DOHH2 (cell line): ENCODE measurements around the gene MYLK.

Experiments used
- H3F3A ChIP-seq: fragments of 200-600 bp; sonication (generic), shearing (Covaris generic); 2 replicates; pipeline ENCODE4 v1.6.0; 2016; ENCODE audit warnings: antibody characterized with exemption, mild to moderate bottlenecking; ENCODE audit not compliant: control insufficient read depth, insufficient read depth
- H3K27ac ChIP-seq: fragments of 200-600 bp; sonication (generic); 2 replicates; pipeline ENCODE4 v1.5.1; 2014; ENCODE audit warnings: low read depth, mild to moderate bottlenecking, low read length, moderate library complexity
- H3K27me3 ChIP-seq: fragments of 200-600 bp; sonication (generic); 2 replicates; pipeline ENCODE4 v1.6.1; 2014; ENCODE audit warnings: mild to moderate bottlenecking, low read length, mixed read lengths; ENCODE audit not compliant: control insufficient read depth
- H3K36me3 ChIP-seq: fragments of 200-600 bp; sonication (generic); 2 replicates; pipeline ENCODE4 v1.6.1; 2014; ENCODE audit warnings: mild to moderate bottlenecking, low read length, moderate library complexity, mixed read lengths; ENCODE audit not compliant: control insufficient read depth
- H3K4me1 ChIP-seq: fragments of 200-600 bp; sonication (generic); 2 replicates; pipeline ENCODE4 v1.6.1; 2014; ENCODE audit warnings: mild to moderate bottlenecking, low read length, mixed read lengths; ENCODE audit not compliant: control insufficient read depth
- H3K4me2 ChIP-seq: fragments of 200-600 bp; sonication (generic); 2 replicates; pipeline ENCODE4 v1.6.0; 2014; ENCODE audit warnings: mild to moderate bottlenecking, low read length, moderate library complexity
- H3K4me3 ChIP-seq: fragments of 200-600 bp; sonication (generic); 2 replicates; pipeline ENCODE4 v1.5.1; 2014; ENCODE audit warnings: mild to moderate bottlenecking, low read length, mixed read lengths
- H3K79me2 ChIP-seq: fragments of 200-600 bp; sonication (generic); 2 replicates; pipeline ENCODE4 v1.6.1; 2014; ENCODE audit warnings: mild to moderate bottlenecking, low read length, mixed read lengths; ENCODE audit not compliant: control insufficient read depth
- H3K9me2 ChIP-seq: fragments of 200-600 bp; sonication (generic); replicated peaks from 2 replicates; pipeline ENCODE4 v1.6.1; 2014; ENCODE audit warnings: mild to moderate bottlenecking, low read length, mixed read lengths; ENCODE audit not compliant: control insufficient read depth
- H3K9me3 ChIP-seq: fragments of 200-600 bp; sonication (generic); 2 replicates; pipeline ENCODE4 v1.6.1; 2014; ENCODE audit warnings: antibody characterized with exemption, low read length, mixed read lengths; ENCODE audit not compliant: control insufficient read depth, insufficient read depth
- H4K20me1 ChIP-seq: fragments of 200-600 bp; sonication (generic); 2 replicates; pipeline ENCODE4 v1.6.0; 2014; ENCODE audit warnings: low read depth, mild to moderate bottlenecking, antibody characterized with exemption, low read length, moderate library complexity; ENCODE audit not compliant: control insufficient read depth, insufficient read depth
- CTCF ChIP-seq: fragments of 200-600 bp; sonication (generic); IDR thresholded peaks from one replicate; pipeline ENCODE4 v1.5.1; 2014; ENCODE audit warnings: antibody characterized with exemption, mild to moderate bottlenecking, low read depth, low read length; ENCODE audit not compliant: poor library complexity, severe bottlenecking
- EZH2phosphoT487 ChIP-seq: fragments of 200-600 bp; sonication (generic); IDR thresholded peaks from 2 replicates; pipeline ENCODE4 v1.6.1; 2017; ENCODE audit warnings: borderline replicate concordance, mild to moderate bottlenecking, antibody characterized with exemption, low read length, moderate library complexity, mixed read lengths

MYLK gene

GRCh38 chr3:123853686-123854372, 30.3 kb downstream of the MYLK start:
- Histone ChIP-seq H3F3A (no peaks in the 10 kb centered on the region), H3K79me2 (no peaks in the 10 kb centered on the region), H3K27ac (no peak overlapping the region), H3K4me1 (no peaks in the 10 kb centered on the region), H3K27me3 (no peaks in the 10 kb centered on the region), H3K9me3 (no peaks in the 10 kb centered on the region), H3K4me3 (no peak overlapping the region), H3K9me2 (no peaks in the 10 kb centered on the region), H3K4me2 (no peak overlapping the region), H4K20me1 (no peaks in the 10 kb centered on the region), H3K36me3 (no peaks in the 10 kb centered on the region)
- no peak for TF ChIP-seq EZH2phosphoT487
- no peak for TF ChIP-seq CTCF

GRCh38 chr3:123847209-123847608, 36.9 kb downstream of the MYLK start:
- Histone ChIP-seq H3F3A (no peaks in the 10 kb centered on the region), H3K36me3 (no peaks in the 10 kb centered on the region), H3K27me3 (no peaks in the 10 kb centered on the region), H4K20me1 (no peaks in the 10 kb centered on the region), H3K9me2 (no peaks in the 10 kb centered on the region), H3K27ac (no peak overlapping the region), H3K79me2 (no peaks in the 10 kb centered on the region), H3K9me3 (peaks cover 4% of the 10 kb centered on the region; the same call in 1 of the 2 replicates), H3K4me3 (no peak overlapping the region), H3K4me2 (no peak overlapping the region), H3K4me1 (no peaks in the 10 kb centered on the region)
- TF ChIP-seq EZH2phosphoT487 (no peak), CTCF (no peak)

GRCh38 chr3:123843668-123844067, 40.5 kb downstream of the MYLK start:
- TF ChIP-seq CTCF: no peak
- no peak for TF ChIP-seq EZH2phosphoT487
- Histone ChIP-seq H4K20me1 (no peaks in the 10 kb centered on the region), H3K27ac (no peak overlapping the region), H3K36me3 (no peaks in the 10 kb centered on the region), H3K9me2 (no peaks in the 10 kb centered on the region), H3K4me1 (no peaks in the 10 kb centered on the region), H3K9me3 (peaks cover 8% of the 10 kb centered on the region; the same call in 1 of the 2 replicates), H3K4me2 (no peak overlapping the region), H3K27me3 (no peaks in the 10 kb centered on the region), H3K4me3 (no peak overlapping the region), H3K79me2 (no peaks in the 10 kb centered on the region), H3F3A (no peaks in the 10 kb centered on the region)
